Fibroblast of lung (primary cell): Measurements from ENCODE around the gene UBE2J2.

Source experiments
- EZH2 ChIP-seq: IDR thresholded peaks from 2 replicates; pipeline ENCODE4 v1.5.1; 2012; ENCODE audit warnings: low read length, control low read depth, mild to moderate bottlenecking; ENCODE audit errors: missing control alignments
- TF ChIP-seq, protein P1 (sequence below), 2 donors: IDR thresholded peaks in 1 of 2; conservative IDR thresholded peaks in 1 of 2; 1 replicate in 1 of 2; 2 replicates in 1 of 2; pipeline ENCODE4 v1.5.1; 2011 to 2012; ENCODE audit warnings: low read length in 2 of 2, control low read depth in 1 of 2, inconsistent platforms in 1 of 2, low read depth in 1 of 2, mild to moderate bottlenecking in 1 of 2

DNA sequence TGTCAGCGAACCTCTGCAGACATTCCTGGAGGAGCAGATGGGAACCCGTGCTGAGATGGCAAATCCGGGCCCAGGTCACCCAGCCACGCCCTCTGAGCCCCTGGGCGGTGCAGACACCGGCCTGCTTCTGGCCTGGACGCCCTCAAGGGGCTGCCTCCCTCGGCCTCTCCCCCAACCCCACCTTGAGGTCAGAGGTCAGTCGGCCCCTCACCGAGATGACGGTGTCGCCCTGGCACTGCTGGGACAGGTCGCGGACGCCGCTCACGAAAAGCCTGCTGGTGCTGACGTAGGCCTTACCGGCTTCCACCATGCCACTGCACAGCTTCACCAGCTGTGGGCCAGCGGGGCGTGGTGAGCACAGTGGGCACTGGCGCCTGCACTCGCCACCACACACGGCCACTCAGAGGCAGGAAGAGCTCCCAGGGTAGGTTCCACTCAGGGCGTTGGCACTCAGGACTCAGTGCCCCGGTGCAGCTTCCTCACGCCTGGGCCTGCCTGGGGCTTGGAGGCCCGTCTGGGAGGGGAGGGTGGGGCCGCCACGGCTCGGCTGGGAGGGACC is 29.4 kb upstream of the UBE2J2 start:
- TF ChIP-seq, protein P1, sequence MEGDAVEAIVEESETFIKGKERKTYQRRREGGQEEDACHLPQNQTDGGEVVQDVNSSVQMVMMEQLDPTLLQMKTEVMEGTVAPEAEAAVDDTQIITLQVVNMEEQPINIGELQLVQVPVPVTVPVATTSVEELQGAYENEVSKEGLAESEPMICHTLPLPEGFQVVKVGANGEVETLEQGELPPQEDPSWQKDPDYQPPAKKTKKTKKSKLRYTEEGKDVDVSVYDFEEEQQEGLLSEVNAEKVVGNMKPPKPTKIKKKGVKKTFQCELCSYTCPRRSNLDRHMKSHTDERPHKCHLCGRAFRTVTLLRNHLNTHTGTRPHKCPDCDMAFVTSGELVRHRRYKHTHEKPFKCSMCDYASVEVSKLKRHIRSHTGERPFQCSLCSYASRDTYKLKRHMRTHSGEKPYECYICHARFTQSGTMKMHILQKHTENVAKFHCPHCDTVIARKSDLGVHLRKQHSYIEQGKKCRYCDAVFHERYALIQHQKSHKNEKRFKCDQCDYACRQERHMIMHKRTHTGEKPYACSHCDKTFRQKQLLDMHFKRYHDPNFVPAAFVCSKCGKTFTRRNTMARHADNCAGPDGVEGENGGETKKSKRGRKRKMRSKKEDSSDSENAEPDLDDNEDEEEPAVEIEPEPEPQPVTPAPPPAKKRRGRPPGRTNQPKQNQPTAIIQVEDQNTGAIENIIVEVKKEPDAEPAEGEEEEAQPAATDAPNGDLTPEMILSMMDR (conservative IDR thresholded peaks at IDR 0.05 in 1 of 2, IDR thresholded peaks at IDR 0.05 in 1 of 2; ENCODE audit: low read depth in 1 of 2, low read length in 2 of 2): no peak
- no peak for TF ChIP-seq EZH2
